Erythroblast (primary cell): ENCODE results near the gene SOX2.

ENCODE experiments used
- GATA1 ChIP-seq: IDR thresholded peaks from 2 replicates; pipeline ENCODE4 v1.6.1; 2011; ENCODE audit warnings: low read depth, mild to moderate bottlenecking, control low read depth, low read length, moderate library complexity
- POLR2A ChIP-seq: IDR thresholded peaks from 2 replicates; pipeline ENCODE4 v1.6.1; 2011; ENCODE audit warnings: mild to moderate bottlenecking, low read length

- TF ChIP-seq POLR2A (no peak), GATA1 (no peak)
Observed at GRCh38 chr3:181716966-181717365, 5.2 kb downstream of the SOX2 start.
